ENCODE results near the gene PIH1D1. TPM values are rescaled to one million over a fixed set of nuclear protein-coding genes. Genes with fewer than 3 reads are reported as not detected.

Gene PIH1D1
- total and polyA plus RNA-seq, 12 donors = 26.6 to 131 (median 83.6) TPM

GRCh38 chr19:49427855-49428546 is 23.6 kb downstream of the PIH1D1 start:
- TF ChIP-seq POLR2A (IDR thresholded peaks at IDR 0.05) = no peak
- TF ChIP-seq CTCF (IDR thresholded peaks at IDR 0.05) = no peak
- Histone ChIP-seq H3K9me3 (replicated peaks in 1 of 3) (no peaks in the 10 kb centered on the region), H3K27me3 (peaks cover 85% of the 10 kb centered on the region), H3K4me1 (replicated peaks in 1 of 2) (peaks cover 0 to 13% of the 10 kb centered on the region in 2 donors), H3K4me3 (no peak overlapping the region), H3K36me3 (replicated peaks in 1 of 2) (no peaks in the 10 kb centered on the region), H3K27ac (no peak overlapping the region)
- intact Hi-C loops (cut with DNase I) = no loop called here
- WGBS, 4 donors = 0 to 3% (median 2%) methylated on average over 5 to 45 of the region's 45 CpGs
- DNase-seq = no peak

- no peak overlapping the region for H3K27ac ChIP-seq
- H3K4me1 ChIP-seq (replicated peaks in 1 of 2) = peaks cover 0 to 20% of the 10 kb centered on the region in 2 donors
- WGBS, 4 donors = 41 to 47% (median 44%) methylated on average over 2 to 12 of the region's 12 CpGs
- no peaks in the 10 kb centered on the region for H3K9me3 ChIP-seq (replicated peaks in 1 of 3)
- H3K4me3 ChIP-seq = no peak overlapping the region
- H3K36me3 ChIP-seq (replicated peaks in 1 of 2) = no peaks in the 10 kb centered on the region
- H3K27me3 ChIP-seq = peaks cover 85% of the 10 kb centered on the region
- TF ChIP-seq POLR2A (IDR thresholded peaks at IDR 0.05) (no peak), CTCF (IDR thresholded peaks at IDR 0.05) (no peak)
- DNase-seq = no peak
- intact Hi-C loops (cut with DNase I) = no loop called here
These were observed 24.3 kb downstream of the PIH1D1 start for GRCh38 chr19:49427339-49427738.

- DNase-seq = no peak
- peaks cover 0 to 25% of the 10 kb centered on the region in 2 donors for H3K4me1 ChIP-seq (replicated peaks in 1 of 2)
- H3K27ac ChIP-seq = no peak overlapping the region
- H3K27me3 ChIP-seq = peaks cover 85% of the 10 kb centered on the region
- 3 to 5% (median 4%) methylated on average over 11 to 30 of the region's 30 CpGs for WGBS, 4 donors
- no peaks in the 10 kb centered on the region for H3K9me3 ChIP-seq (replicated peaks in 1 of 3)
- intact Hi-C loops (cut with DNase I) = no loop called here
- H3K4me3 ChIP-seq = no peak overlapping the region
- no peak for TF ChIP-seq CTCF (IDR thresholded peaks at IDR 0.05)
- no peak for TF ChIP-seq POLR2A (IDR thresholded peaks at IDR 0.05)
- no peaks in the 10 kb centered on the region for H3K36me3 ChIP-seq (replicated peaks in 1 of 2)
These were observed 25.6 kb downstream of the PIH1D1 start for GRCh38 chr19:49425922-49426592.

- intact Hi-C loops (cut with DNase I) = no loop called here
- Histone ChIP-seq H3K36me3 (replicated peaks in 1 of 2) (no peaks in the 10 kb centered on the region), H3K4me1 (replicated peaks in 1 of 2) (peaks cover 0 to 26% of the 10 kb centered on the region in 2 donors), H3K27ac (no peak within 1 kb of the TSS), H3K4me3 (no peak within 1 kb of the TSS), H3K9me3 (replicated peaks in 1 of 3) (no peaks in the 10 kb centered on the region), H3K27me3 (peaks cover 78% of the 10 kb centered on the region)
- TF ChIP-seq CTCF (IDR thresholded peaks at IDR 0.05) = no peak
- no peak for TF ChIP-seq POLR2A (IDR thresholded peaks at IDR 0.05)
- no peak for DNase-seq
- WGBS, 4 donors = 41 to 74% (median 54%) methylated on average over 7 of the region's 7 CpGs
These were observed 26.4 kb downstream of the PIH1D1 start, which contains the start of gene GFY for GRCh38 chr19:49425178-49425577. GFY (plus strand) TSS chr19:49425388; CDS start chr19:49426431, 1,043 bp downstream.
